Endothelial cell of umbilical vein (primary cell): ENCODE measurements around the gene KLHL6. TPM values are rescaled to one million over a fixed set of nuclear protein-coding genes. Genes with fewer than 3 reads are reported as not detected.

Experiments used
- BruUV-seq: library from RNA; stranded (reverse); fragments of 400-500 nt; replicated peaks from 2 replicates; lab custom pipeline; 2021; lab: Mats Ljungman, UMichigan
- CTCF ChIA-PET: fragments of 300-600, 350-600 bp; sonication (Branson Sonifier 250); formaldehyde crosslinking; loops from one replicate; lab custom pipeline; 2021; ENCODE audit warnings: antibody characterized with exemption, inconsistent platforms; lab: Charles Lee
- POLR2A ChIA-PET: fragments of 300-600, 350-600 bp; sonication (Branson Sonifier 250); formaldehyde crosslinking; loops from one replicate; lab custom pipeline; 2021; ENCODE audit warnings: antibody characterized with exemption, inconsistent platforms; lab: Charles Lee
- DNase-seq: peaks from one replicate; pipeline ENCODE4 v3.0.0-alpha.2; 2011; ENCODE audit warnings: low read depth, low spot score
- FAIRE-seq: peaks from 2 replicates; lab custom pipeline; 2011; peaks lifted over from hg19 to GRCh38; lab: Jason Lieb, UNC
- H2AFZ ChIP-seq: 2 replicates; pipeline ENCODE4 v1.6.0; 2012; ENCODE audit warnings: low read depth, low read length, control low read depth, inconsistent platforms
- H3K27ac ChIP-seq: 2 replicates; pipeline ENCODE4 v1.5.1; 2011; ENCODE audit warnings: low read depth, mild to moderate bottlenecking, control low read depth, low read length, moderate library complexity; ENCODE audit not compliant: insufficient read depth
- H3K27me3 ChIP-seq, 2 experiments: 2 replicates each; pipeline versions ENCODE4 v1.6.0 to v1.6.1; 2011; ENCODE audit warnings: low read length in 2 of 2, mixed read lengths in 1 of 2; ENCODE audit not compliant: control insufficient read depth in 2 of 2, insufficient read depth in 2 of 2
- H3K36me3 ChIP-seq, 2 experiments: 2 replicates in 1 of 2; 3 replicates in 1 of 2; pipeline ENCODE4 v1.5.1; 2011; ENCODE audit warnings: low read length in 2 of 2, mild to moderate bottlenecking in 1 of 2, moderate library complexity in 1 of 2; ENCODE audit not compliant: control insufficient read depth in 2 of 2, insufficient read depth in 2 of 2; ENCODE audit errors: extremely low read depth in 1 of 2
- H3K4me1 ChIP-seq: 3 replicates; pipeline ENCODE4 v1.5.1; 2011; ENCODE audit warnings: mild to moderate bottlenecking, low read length; ENCODE audit not compliant: control insufficient read depth, insufficient read depth; ENCODE audit errors: extremely low read depth
- H3K4me2 ChIP-seq: 2 replicates; pipeline ENCODE4 v1.6.1; 2011; ENCODE audit warnings: low read length, control low read depth, mixed read lengths; ENCODE audit not compliant: insufficient read depth
- H3K4me3 ChIP-seq, 3 experiments: fragments of 200-600 bp in 1 of 3; sonication (generic), shearing (Covaris generic) in 1 of 3; replicated peaks in 1 of 3; 2 replicates each; pipeline ENCODE4 v1.5.1; 2011 to 2016; ENCODE audit warnings: control low read depth in 3 of 3, low read length in 3 of 3, mild to moderate bottlenecking in 2 of 3, inconsistent platforms in 1 of 3, low read depth in 1 of 3, moderate library complexity in 1 of 3; ENCODE audit not compliant: insufficient read depth in 1 of 3
- H3K79me2 ChIP-seq: 2 replicates; pipeline ENCODE4 v1.6.0; 2012; ENCODE audit warnings: low read length, inconsistent platforms; ENCODE audit not compliant: control insufficient read depth, insufficient read depth
- H3K9ac ChIP-seq: replicated peaks from 2 replicates; pipeline ENCODE3; 2011; ENCODE audit warnings: low read length, control low read depth; ENCODE audit not compliant: insufficient read depth; ENCODE audit errors: extremely low read depth
- H3K9me1 ChIP-seq: replicated peaks from 3 replicates; pipeline ENCODE4 v1.6.0; 2011; ENCODE audit warnings: mild to moderate bottlenecking, low read length; ENCODE audit not compliant: control insufficient read depth, insufficient read depth; ENCODE audit errors: extremely low read depth
- H3K9me3 ChIP-seq: replicated peaks from 2 replicates; pipeline ENCODE4 v1.5.1; 2012; ENCODE audit warnings: low read length, inconsistent platforms; ENCODE audit not compliant: control insufficient read depth, insufficient read depth
- H4K20me1 ChIP-seq: replicated peaks from 2 replicates; pipeline ENCODE3; 2011; ENCODE audit warnings: mild to moderate bottlenecking, low read length; ENCODE audit not compliant: control insufficient read depth, insufficient read depth; ENCODE audit errors: extremely low read depth
- CTCF ChIP-seq, 2 donors: IDR thresholded peaks; 1 replicate in 1 of 2; 2 replicates in 1 of 2; pipeline ENCODE4 v1.5.1; 2011; ENCODE audit warnings: low read length in 2 of 2, mild to moderate bottlenecking in 2 of 2, moderate library complexity in 2 of 2, control low read depth in 1 of 2, inconsistent platforms in 1 of 2, low read depth in 1 of 2; ENCODE audit not compliant: insufficient read depth in 1 of 2; ENCODE audit errors: extremely low read depth in 1 of 2
- EZH2 ChIP-seq: IDR thresholded peaks from 2 replicates; pipeline ENCODE4 v1.6.1; 2012; ENCODE audit warnings: borderline replicate concordance, low read depth, mild to moderate bottlenecking, moderate library complexity, low read length, inconsistent platforms; ENCODE audit not compliant: severe bottlenecking
- FOS ChIP-seq: IDR thresholded peaks from 2 replicates; pipeline ENCODE4 v1.6.1; 2011; ENCODE audit warnings: mild to moderate bottlenecking, low read length, moderate library complexity, borderline replicate concordance; ENCODE audit not compliant: insufficient read depth
- GATA2 ChIP-seq: IDR thresholded peaks from 2 replicates; pipeline ENCODE4 v1.7.0; 2011; ENCODE audit warnings: low read depth, mild to moderate bottlenecking, moderate library complexity, mixed read lengths, low read length; ENCODE audit not compliant: insufficient read length, insufficient read depth
- JUN ChIP-seq: IDR thresholded peaks from 2 replicates; pipeline ENCODE4 v1.6.1; 2011; ENCODE audit warnings: borderline replicate concordance, low read depth; ENCODE audit not compliant: insufficient read length, insufficient read depth
- MYC ChIP-seq: IDR thresholded peaks from one replicate; pipeline ENCODE4 v1.6.1; 2011; ENCODE audit warnings: mild to moderate bottlenecking, low read depth, low read length
- POLR2A ChIP-seq: IDR thresholded peaks from 2 replicates; pipeline ENCODE4 v1.6.1; 2012; ENCODE audit warnings: low read depth, mild to moderate bottlenecking, control low read depth, low read length
- POLR2AphosphoS5 ChIP-seq: IDR thresholded peaks from 2 replicates; pipeline ENCODE4 v1.6.1; 2012; ENCODE audit warnings: low read depth, mild to moderate bottlenecking, control low read depth, low read length, moderate library complexity; ENCODE audit not compliant: insufficient read depth
- dilution Hi-C: fragments of 300-500 bp; cut with MboI; formaldehyde crosslinking; loops from one replicate; pipeline ENCODE4 v1.15.0; 2019; ENCODE audit warnings: low sequenced_read_pairs; ENCODE audit not compliant: extremely low pct_ligation_motif_present
- intact Hi-C: fragments of 100-400 bp; cut with micrococcal nuclease; formaldehyde crosslinking; loops from one replicate; pipeline ENCODE4 v1.10.0; 2022
- polyA plus RNA-seq, 4 experiments: library from polyadenylated mRNA; depleted of rRNA in 3 of 4; stranded (reverse) in 3 of 4; unstranded in 1 of 4; fragments of >200 nt; gene quantifications; 2 replicates each; pipeline versions ENCODE4 v1.2.1 to v1.2.3, GENCODE V29; 2011 to 2012; ENCODE audit warnings: missing spikeins in 1 of 4
- total RNA-seq: library from RNA; stranded (reverse); gene quantifications from 2 replicates; pipeline ENCODE4 v1.2.3, GENCODE V29; 2021
- TF ChIP-seq, protein P1 (sequence below): IDR thresholded peaks from 2 replicates; pipeline ENCODE4 v1.6.1; 2011; ENCODE audit not compliant: insufficient read depth, insufficient read length

KLHL6 gene
- total and polyA plus RNA-seq, 2 donors (not counting 3 experiments of a cell fraction or from before 2014, with no cell fraction given): 5.7 to 12.6 TPM

GRCh38 chr3:183584246-183584913 lies 28.9 kb upstream of the KLHL6 start:
- H3K4me2 ChIP-seq: no peak overlapping the region
- peaks cover 0 to 2% of the 10 kb centered on the region in 2 experiments for H3K27me3 ChIP-seq
- no peaks in the 10 kb centered on the region for H3K79me2 ChIP-seq
- H3K4me3 ChIP-seq: no peak overlapping the region
- H3K36me3 ChIP-seq: no peaks in the 10 kb centered on the region
- no peak for TF ChIP-seq GATA2
- peak; percentile 39 for TF ChIP-seq FOS
- dilution Hi-C loops: no loop called here
- CTCF ChIA-PET: interaction anchor here (0.9 to 1.2 kb wide), 2 partner anchors 96 to 105 kb away, joined by 3 to 6 read pairs; no protein-coding TSS in a partner anchor
- DNase-seq (peak; percentile 71), FAIRE-seq (peak; percentile 91)
- peak overlapping the region; percentile 2 for H3K27ac ChIP-seq
- intact Hi-C loops: loop anchor here (1.0 to 2.0 kb wide), 2 partner anchors 22 to 29 kb away; partner anchors contain the start of gene KLHL6
- peaks cover 29% of the 10 kb centered on the region for H3K4me1 ChIP-seq
- no peaks in the 10 kb centered on the region for H3K9me1 ChIP-seq
- no peaks in the 10 kb centered on the region for H4K20me1 ChIP-seq
- no peak overlapping the region for H2AFZ ChIP-seq
- H3K9ac ChIP-seq: no peak overlapping the region
- H3K9me3 ChIP-seq: no peaks in the 10 kb centered on the region
- POLR2A ChIA-PET: interaction anchor here (1.1 to 1.2 kb wide), 2 partner anchors 51 to 52 kb away, joined by 3 to 7 read pairs; partner anchors contain the start of gene KLHL24
- no TSS peak for BruUV-seq

DNA sequence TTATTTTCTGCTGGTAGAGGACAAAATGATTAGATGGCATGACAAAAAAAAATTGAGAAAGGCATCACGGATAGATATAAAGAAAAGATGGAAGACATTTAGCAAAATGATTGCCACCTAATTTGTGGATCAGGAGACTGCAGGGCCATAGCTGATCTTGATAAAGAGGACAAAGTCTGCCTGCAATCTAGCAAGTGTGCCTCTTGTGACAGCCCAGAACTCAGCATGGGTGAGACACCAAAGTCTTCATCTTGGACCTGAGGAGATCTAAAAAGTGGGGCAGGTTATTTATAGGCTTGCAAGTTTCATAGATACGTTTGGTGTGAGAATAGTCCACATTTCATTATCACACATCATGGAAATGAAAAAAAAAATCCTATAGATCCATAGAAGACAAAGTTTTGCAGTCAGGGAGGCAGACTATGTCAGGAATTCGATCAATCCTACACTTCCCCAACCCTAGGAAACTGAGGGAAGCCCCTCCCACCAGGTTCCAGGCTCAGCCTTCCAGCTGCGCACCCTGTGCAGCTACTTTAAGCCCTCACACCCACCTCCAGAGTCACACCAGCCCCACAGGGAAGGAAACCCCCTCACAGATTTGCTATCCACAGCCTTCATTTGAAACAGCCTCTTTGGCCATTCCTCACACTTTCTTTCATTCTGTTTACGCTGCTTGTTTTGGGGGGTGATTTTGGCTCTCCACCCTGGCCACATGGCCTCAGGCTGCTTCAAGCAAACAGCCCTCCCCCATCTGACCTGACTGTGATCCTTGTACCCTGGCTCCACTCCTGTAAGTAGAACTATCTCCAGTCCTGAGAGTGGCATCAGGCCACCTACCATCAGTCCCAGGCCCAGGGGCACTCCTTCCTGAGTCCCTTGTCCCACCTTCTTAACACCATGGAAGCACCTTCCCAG lies 28.1 kb upstream of the KLHL6 start:
- Histone ChIP-seq H3K4me3 (no peak overlapping the region), H3K4me1 (peaks cover 29% of the 10 kb centered on the region), H3K27ac (no peak overlapping the region), H4K20me1 (no peaks in the 10 kb centered on the region), H3K9ac (no peak overlapping the region), H2AFZ (no peak overlapping the region), H3K9me3 (no peaks in the 10 kb centered on the region), H3K79me2 (no peaks in the 10 kb centered on the region), H3K9me1 (no peaks in the 10 kb centered on the region), H3K27me3 (peaks cover 3 to 4% of the 10 kb centered on the region in 2 experiments), H3K36me3 (no peaks in the 10 kb centered on the region), H3K4me2 (no peak overlapping the region)
- intact Hi-C loops: loop anchor here (1.0 to 2.0 kb wide), 2 partner anchors 21 to 28 kb away; partner anchors contain the start of gene KLHL6
- dilution Hi-C loops: no loop called here
- no TSS peak for BruUV-seq
- DNase-seq (no peak), FAIRE-seq (no peak)
- ChIA-PET POLR2A (interaction anchor here (1.1 kb wide), 1 partner anchor 51 kb away, joined by 7 read pairs; the partner anchor contains the start of gene KLHL24), CTCF (interaction anchor here (1.2 kb wide), 1 partner anchor 104 kb away, joined by 6 read pairs; no protein-coding TSS in a partner anchor)
- TF ChIP-seq EZH2 (no peak), MYC (no peak), POLR2AphosphoS5 (no peak), POLR2A (no peak), JUN (no peak), GATA2 (no peak), FOS (no peak), CTCF (IDR thresholded peaks at IDR 0.05; ENCODE audit: extremely low read depth in 1 of 2, insufficient read depth in 1 of 2, low read depth in 1 of 2, low read length in 2 of 2) (no peak)
- TF ChIP-seq, protein P1, sequence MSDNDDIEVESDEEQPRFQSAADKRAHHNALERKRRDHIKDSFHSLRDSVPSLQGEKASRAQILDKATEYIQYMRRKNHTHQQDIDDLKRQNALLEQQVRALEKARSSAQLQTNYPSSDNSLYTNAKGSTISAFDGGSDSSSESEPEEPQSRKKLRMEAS: no peak
